Measurements from ENCODE around the gene CDC42SE2.
"Not testable (repeated sequence)": the region's sequence is repeated elsewhere in the genome, so short reads cannot be mapped to it uniquely, and the experiment has no call there.

CDC42SE2 gene

DNA sequence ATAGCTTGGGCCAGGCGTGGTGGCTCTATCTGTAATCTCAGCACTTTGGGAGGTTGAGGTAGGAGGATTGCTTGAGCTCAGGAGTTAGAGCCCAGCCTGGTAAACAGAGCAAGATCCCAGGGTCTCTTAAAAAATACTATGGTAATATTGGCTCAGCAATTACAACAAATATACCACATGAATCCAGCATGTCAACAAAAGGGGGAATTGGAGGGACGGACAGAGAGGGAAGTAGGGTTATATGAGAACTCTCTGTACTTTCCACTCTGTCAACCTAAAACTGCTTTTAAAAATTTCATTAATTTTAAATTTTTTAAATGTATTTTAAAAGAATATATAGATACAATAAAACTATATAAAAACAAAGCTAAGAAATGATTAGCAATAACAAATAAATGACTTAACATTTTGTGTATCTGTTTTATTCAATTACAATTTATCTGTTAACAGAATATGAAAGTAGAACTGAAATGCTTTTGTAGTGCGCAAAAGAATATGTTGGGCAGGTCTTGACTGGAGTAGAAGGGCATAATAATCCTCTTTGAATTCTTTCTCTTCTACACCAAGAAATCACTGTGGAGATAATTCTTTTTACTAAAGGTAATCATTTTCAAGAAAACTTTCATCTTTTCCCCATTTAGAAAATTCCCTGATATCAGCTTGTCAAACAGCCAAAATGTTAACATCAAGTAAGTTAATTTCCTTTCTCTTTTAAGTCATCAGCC is 12.9 kb upstream of the CDC42SE2 start:
- no peak for DNase-seq (ENCODE audit: low read depth)

DNA sequence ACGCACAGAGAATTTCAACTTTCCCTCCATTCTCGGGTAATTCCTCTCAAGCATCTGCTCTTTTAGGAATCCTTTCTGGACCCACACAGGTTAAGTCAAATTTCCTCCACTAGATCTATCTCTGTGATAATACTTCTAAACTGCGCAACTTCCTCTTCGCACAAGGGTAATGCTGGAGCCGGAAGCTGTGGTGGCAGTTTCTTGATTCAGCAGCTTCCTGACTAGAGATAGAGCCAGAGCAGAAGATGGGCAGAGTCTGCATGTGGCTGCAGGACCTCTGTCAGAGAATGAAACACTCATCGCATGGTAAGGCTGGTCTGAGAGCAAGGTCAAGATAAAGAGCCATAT is 11.1 kb upstream of the CDC42SE2 start:
- DNase-seq (ENCODE audit: low read depth), result no peak

GRCh38 chr5:131254025-131254424 is 9.8 kb upstream of the CDC42SE2 start:
- DNase-seq (ENCODE audit: low read depth), result not testable (repeated sequence)

DNA sequence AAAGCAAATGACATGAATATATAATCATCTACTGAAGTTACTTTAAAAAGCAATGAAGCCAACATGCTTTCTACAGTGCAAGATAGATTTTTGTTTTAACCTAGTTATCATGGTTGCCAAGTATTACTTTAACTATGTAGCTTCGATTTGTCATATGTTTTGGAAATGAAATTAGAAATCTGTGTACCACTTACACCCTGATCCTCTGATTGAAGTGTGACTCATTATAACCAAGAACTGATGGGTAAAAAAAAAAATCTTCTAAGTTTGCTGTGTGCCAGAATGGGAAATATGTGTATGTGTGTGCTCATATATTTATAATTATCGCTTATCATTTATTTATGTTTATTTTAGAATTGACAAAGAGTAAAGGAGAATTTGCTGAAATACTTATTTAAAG is 9.1 kb upstream of the CDC42SE2 start:
- DNase-seq (ENCODE audit: low read depth), result no peak

DNA sequence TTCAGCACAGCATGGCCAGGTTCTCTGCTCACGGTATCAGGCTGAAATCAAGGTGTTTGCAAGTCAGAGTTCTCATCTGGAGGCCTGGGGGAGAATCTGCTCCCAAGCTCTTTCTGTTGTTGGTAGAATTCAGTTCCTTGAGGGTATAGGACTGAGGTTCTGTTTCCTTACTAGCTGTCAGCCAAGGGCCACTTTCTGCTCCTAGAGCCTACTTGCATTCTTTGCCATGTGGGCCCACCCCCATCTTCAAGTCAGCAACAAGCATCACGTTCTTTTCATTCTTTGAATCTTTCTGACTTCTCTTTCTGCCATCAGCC is 7.4 kb upstream of the CDC42SE2 start:
- no peak for DNase-seq (ENCODE audit: low read depth)

GRCh38 chr5:131258733-131259132 is 5.1 kb upstream of the CDC42SE2 start:
- DNase-seq (ENCODE audit: low read depth), result no peak

- no peak for DNase-seq (ENCODE audit: low read depth)
Measured at GRCh38 chr5:131259326-131259725, 4.5 kb upstream of the CDC42SE2 start.

GRCh38 chr5:131260895-131261294 is 3.0 kb upstream of the CDC42SE2 start:
- no peak for DNase-seq (ENCODE audit: low read depth)

DNA sequence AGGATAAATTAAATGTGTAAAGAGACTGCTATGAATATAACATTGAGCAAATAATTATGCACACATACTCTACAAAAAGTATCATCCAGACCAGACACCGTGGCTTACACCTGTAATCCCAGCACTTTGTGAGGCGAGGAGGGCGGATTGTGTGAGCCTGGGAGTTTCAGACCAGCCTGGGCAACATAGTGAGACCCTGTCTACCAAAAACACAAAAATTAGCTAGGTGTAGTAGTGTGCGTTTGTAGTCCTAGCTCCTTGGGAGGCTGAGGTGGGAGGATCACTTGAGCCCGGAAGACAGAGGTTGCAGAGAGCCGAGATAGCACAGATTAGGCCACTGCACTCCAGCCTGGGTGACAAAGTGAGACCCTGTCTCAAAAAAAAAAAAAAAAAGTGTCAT is 2.4 kb upstream of the CDC42SE2 start:
- no peak for DNase-seq (ENCODE audit: low read depth)

DNA sequence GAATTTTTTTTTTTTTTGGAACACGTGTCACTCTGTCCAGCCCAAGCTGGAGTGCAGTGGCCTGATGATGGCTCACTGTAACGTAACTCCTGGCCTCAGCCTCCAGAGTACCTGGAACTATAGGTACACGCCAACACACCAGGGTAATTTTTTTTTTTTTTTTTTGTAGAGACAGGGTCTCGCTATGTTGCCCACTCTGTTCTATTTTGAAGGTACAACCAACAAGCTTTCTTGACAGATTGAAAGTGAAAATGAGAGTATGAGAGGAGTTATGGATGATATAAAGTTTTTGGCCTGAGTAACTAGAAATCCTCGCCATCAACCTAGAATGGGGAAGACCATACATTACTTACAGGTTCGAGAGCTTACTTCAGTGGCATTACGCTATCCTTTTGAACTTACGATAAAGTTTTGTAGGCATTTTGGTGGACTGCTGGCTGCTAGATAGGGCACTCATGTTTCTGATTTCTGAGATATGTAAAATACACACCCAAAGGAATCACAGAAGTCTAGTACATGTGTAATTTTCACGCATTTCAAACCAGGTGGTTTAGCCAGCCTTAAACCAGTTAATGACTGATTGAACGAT is 806 bp upstream of the CDC42SE2 start:
- no peak for DNase-seq (ENCODE audit: low read depth)

GRCh38 chr5:131264451-131265099 is 722 bp downstream of the CDC42SE2 start:
- no peak for DNase-seq (ENCODE audit: low read depth)

- no peak for DNase-seq (ENCODE audit: low read depth)
Measured at GRCh38 chr5:131265311-131265803, 1.5 kb downstream of the CDC42SE2 start.

DNA sequence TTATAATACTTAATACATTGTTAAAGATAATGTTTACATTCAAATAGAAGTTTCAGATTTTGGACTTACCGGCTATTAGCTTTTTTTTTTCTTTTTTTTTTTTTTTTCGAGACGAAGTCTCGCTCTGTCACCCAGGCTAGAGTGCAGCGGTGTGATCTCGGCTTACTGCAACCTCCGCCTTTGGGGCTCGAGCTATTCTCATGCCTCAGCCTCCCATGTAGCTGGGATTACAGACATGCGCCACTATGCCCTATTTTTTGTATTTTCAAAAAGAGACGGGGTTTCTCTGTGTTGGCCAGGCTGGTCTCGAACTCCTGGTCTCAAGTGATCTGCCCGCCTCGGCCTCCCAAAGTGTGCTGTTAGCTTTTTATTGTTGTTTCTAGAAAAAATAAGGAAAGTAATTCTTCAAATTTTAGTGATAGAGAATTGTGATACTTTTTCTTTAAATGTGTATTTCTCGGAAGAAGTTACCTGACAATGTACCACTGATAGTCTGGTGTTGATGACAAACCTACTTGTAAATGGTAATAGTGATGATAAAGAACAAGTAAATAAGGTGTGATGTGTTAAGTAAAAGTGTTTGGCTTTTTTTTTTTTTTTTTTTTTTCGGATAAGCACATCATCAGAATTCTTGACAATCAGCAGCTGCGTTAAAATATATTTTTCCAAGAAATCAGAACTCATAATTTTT is 2.7 kb downstream of the CDC42SE2 start:
- no peak for DNase-seq (ENCODE audit: low read depth)

DNA sequence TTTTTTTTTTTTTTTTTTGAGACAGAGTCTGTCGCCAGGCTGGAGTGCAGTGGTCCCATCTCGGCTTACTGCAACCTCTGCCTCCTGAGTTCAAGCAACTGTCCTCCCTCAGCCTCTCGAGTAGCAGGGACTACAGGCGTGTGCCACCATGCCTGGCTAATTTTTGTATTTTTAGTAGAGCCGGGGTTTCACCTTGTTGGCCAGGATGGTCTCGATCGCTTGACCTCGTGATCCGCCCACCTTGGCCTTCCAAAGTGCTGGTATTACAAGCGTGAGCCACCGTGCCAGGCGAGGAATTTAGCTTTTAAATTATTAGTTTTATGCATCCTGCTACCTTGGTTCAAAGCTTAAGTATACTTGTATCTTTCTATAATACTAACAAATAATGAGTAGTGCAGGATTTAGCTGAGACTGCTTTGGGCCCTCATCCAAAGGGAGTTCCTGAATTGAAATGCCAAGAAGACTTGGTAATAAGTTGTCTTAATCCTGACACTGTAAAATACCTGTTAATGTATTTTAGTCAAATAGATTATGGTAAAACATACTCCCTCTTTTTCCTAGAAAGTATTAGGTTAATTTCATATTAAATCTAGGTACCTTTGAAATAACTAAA is 5.0 kb downstream of the CDC42SE2 start:
- no peak for DNase-seq (ENCODE audit: low read depth)

- DNase-seq (ENCODE audit: low read depth), result peak; percentile 60
Measured at GRCh38 chr5:131270809-131271208, 7.0 kb downstream of the CDC42SE2 start.

- DNase-seq (ENCODE audit: low read depth), result not testable (repeated sequence)
Measured at GRCh38 chr5:131271888-131272287, 8.0 kb downstream of the CDC42SE2 start.

DNA sequence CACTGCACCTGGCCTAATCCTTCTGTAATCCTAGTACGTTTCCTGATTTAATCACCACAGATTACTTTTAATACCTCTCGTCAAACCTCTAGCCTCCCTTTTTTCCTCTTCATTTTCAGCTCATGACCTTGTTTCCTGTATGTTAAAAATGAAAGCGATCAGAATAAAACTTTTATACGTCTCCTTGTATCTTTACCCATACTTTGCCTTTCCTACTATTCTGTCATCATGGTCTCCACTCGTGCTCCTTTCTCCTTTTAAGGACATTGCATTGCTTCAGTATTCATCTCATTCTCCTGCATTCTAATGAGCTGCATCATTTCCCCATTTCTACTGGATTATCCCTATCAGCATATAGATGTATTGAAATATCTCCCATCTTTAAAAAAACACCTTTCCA is 8.5 kb downstream of the CDC42SE2 start:
- DNase-seq (ENCODE audit: low read depth), result no peak

DNA sequence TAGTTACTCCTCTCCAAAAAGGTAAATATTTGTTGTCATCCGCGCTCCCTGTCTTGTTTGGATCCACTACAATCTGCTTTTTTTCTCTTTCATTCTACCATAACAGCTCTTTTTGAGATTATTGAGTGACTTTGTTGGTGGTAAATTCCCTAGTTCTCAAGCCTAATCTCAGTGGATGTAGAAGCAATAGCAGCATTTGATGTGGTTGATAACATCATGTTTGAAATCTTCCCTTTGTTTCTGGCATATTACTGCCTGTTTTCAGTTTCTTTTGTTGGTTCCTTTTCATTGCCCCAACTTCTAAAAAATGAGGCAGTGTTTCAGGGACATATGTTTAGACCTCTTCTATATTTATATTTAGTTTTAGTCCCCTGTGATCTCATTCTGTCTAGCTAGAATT is 8.9 kb downstream of the CDC42SE2 start:
- no peak for DNase-seq (ENCODE audit: low read depth)

- no peak for DNase-seq (ENCODE audit: low read depth)
Measured at GRCh38 chr5:131274326-131275063, 10.6 kb downstream of the CDC42SE2 start.

DNA sequence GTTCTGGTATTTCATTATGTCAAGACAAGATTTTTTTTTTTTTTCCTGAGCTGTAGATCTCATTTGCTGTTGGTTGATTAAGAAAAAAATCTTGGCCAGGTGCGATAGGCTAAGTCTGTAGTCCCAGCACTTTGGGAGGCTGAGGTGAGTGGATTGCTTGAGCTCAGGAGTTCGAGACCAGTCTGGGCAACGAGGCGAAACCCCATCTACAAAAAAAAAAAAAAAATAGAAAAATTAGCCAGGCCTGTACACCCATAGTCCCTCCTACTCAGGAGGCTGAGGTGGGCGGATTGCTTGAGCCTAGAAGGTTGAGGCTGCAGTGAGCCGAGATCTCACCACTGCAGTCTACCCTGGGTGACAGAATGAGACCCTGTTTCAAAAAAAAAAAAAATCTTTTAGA is 12.2 kb downstream of the CDC42SE2 start:
- no peak for DNase-seq (ENCODE audit: low read depth)

GRCh38 chr5:131277447-131277846 is 13.6 kb downstream of the CDC42SE2 start:
- DNase-seq (ENCODE audit: low read depth), result no peak

Measured in HS-5 (cell line).